Nephron progenitor cell (in vitro differentiated cells): ENCODE data around the gene FBXO45.
"Not testable (repeated sequence)": the region's sequence is repeated elsewhere in the genome, so short reads cannot be mapped to it uniquely, and the experiment has no call there.

Experiments
- DNase-seq: peaks from one replicate; pipeline ENCODE4 v3.0.0; 2021
- H3K27ac Mint-ChIP-seq: 2 replicates; pipeline ENCODE4 v1.8.0; 2021; ENCODE audit warnings: mild to moderate bottlenecking, moderate library complexity, mixed read lengths
- H3K27me3 Mint-ChIP-seq: 2 replicates; pipeline ENCODE4 v1.8.0; 2021; ENCODE audit warnings: mild to moderate bottlenecking, low read depth, mixed read lengths; ENCODE audit not compliant: poor library complexity
- H3K36me3 Mint-ChIP-seq: 2 replicates; pipeline ENCODE4 v1.8.0; 2021; ENCODE audit warnings: low read depth, mixed read lengths
- H3K4me1 Mint-ChIP-seq: 2 replicates; pipeline ENCODE4 v1.8.0; 2021; ENCODE audit warnings: mixed read lengths
- H3K4me3 Mint-ChIP-seq: 2 replicates; pipeline ENCODE4 v1.8.0; 2021; ENCODE audit warnings: mild to moderate bottlenecking, moderate library complexity, mixed read lengths
- H3K9me3 Mint-ChIP-seq: 2 replicates; pipeline ENCODE4 v1.8.0; 2021; ENCODE audit warnings: mild to moderate bottlenecking, moderate library complexity, mixed read lengths
- TF ChIP-seq, protein P1 (sequence below): fragments of 200-600 bp; sonication (generic); IDR thresholded peaks from 2 replicates; pipeline ENCODE4 v1.5.0; 2021; ENCODE audit warnings: antibody characterized with exemption

FBXO45 gene

DNA sequence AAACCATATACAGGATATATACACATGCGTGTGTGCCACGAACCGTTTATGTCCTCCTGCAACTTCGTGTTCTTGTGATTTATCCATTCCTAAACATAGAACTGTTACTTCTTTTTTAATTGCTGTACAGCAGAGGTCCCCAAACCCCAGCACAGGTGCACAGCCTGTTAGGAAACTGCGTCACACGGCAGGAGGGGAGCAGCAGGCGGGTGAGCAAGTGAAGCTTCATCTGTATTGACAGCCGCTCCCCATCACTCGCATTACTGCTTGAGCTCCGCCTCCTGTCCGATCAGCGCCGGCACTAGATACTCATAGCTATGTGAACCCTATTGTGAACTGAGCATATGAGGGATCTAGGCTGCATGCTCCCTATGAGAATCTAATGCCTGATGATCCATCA is 36.1 kb downstream of the FBXO45 start:
- TF ChIP-seq, protein P1, sequence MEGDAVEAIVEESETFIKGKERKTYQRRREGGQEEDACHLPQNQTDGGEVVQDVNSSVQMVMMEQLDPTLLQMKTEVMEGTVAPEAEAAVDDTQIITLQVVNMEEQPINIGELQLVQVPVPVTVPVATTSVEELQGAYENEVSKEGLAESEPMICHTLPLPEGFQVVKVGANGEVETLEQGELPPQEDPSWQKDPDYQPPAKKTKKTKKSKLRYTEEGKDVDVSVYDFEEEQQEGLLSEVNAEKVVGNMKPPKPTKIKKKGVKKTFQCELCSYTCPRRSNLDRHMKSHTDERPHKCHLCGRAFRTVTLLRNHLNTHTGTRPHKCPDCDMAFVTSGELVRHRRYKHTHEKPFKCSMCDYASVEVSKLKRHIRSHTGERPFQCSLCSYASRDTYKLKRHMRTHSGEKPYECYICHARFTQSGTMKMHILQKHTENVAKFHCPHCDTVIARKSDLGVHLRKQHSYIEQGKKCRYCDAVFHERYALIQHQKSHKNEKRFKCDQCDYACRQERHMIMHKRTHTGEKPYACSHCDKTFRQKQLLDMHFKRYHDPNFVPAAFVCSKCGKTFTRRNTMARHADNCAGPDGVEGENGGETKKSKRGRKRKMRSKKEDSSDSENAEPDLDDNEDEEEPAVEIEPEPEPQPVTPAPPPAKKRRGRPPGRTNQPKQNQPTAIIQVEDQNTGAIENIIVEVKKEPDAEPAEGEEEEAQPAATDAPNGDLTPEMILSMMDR = no peak
- Mint-ChIP-seq H3K36me3 (no peaks in the 10 kb centered on the region), H3K27ac (no peak overlapping the region), H3K4me3 (no peak overlapping the region), H3K27me3 (peaks cover 14% of the 10 kb centered on the region), H3K9me3 (no peaks in the 10 kb centered on the region), H3K4me1 (peaks cover 2% of the 10 kb centered on the region)
- DNase-seq = no peak

DNA sequence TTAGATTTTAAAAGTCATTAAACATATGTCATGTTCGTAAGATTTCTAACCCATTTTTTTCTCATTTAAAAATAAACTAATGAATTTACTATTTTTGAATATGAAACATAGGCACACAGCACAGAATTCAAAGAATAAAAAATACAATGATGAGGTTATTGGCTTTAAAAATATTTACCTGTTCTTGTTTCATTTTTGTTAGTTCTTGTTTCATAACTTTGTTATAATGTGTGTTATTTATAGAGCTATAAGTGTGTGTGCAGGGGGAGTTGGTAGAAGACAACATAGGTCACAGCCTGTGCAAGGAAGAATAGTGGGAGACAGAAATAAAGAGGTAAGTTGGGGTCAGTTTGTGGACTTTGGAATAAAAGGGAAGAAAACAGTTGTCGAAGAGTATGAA is 40.2 kb downstream of the FBXO45 start:
- no peaks in the 10 kb centered on the region for H3K9me3 Mint-ChIP-seq
- TF ChIP-seq, protein P1 = no peak

DNA sequence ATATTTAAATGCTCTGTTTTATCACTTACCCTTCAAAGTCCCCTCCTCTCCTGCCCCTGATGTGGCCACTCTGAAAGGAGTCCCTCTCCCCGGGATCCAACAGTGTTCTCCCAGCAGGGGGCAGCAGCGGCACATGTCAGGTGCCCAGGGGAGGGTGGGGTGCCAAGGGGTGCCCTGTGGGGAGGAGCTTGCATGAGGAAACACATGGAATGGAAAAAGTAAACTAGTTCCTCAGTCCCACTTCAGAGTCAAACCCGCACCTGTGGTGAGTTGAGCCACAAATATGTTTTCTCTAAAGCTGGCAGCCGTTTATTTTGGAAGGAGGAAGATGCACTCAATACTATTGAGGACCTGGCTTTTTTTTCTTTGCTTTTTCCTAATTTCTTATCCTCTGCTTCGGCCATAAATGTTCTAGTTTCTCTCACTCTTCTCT is 40.9 kb downstream of the FBXO45 start:
- Mint-ChIP-seq H3K27me3 (peaks cover 5% of the 10 kb centered on the region), H3K9me3 (no peaks in the 10 kb centered on the region), H3K4me1 (peaks cover 19% of the 10 kb centered on the region), H3K4me3 (no peak overlapping the region), H3K36me3 (no peaks in the 10 kb centered on the region), H3K27ac (no peak overlapping the region)
- TF ChIP-seq, protein P1 = peak; percentile 87
- DNase-seq = peak; percentile 95

More for the DNA sequence above, 40.2 kb downstream of the FBXO45 start:
- peaks cover 8% of the 10 kb centered on the region for H3K27me3 Mint-ChIP-seq
- H3K4me1 Mint-ChIP-seq = peaks cover 19% of the 10 kb centered on the region
- H3K36me3 Mint-ChIP-seq = no peaks in the 10 kb centered on the region
- no peak for DNase-seq
- no peak overlapping the region for H3K27ac Mint-ChIP-seq
- H3K4me3 Mint-ChIP-seq = no peak overlapping the region

DNA sequence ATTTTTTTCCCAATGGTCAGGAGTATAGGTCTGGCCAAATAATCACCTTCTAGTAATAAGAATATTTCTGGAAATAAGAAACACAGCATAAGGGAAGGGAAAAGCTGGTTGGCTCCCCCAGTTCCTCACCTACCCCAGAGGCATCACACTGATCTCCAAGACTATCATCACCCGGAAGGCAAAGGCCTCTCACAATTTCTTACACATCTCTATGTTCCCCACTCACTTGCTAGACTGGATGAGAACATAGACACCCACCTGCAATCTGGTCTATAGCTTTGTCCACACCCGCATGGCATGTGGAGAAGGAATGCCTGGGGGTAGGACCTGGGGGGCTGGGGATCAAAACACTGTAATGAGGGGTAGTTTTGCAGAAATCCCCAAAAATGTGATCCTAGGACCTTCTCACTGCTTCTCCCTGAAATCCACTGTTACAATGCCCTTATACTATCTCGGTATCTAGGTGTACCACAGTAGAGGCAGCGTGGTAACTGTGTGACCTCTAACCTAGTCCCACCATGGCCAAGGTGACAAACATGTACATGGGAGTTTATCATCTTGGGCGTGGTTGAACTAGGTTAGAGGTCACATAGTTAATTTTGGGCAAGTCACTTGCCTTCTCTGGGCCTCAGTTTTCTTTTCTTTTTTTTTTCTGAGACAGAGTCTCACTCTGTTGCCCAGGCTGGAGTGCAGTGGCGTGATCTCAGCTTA is 41.5 kb downstream of the FBXO45 start:
- H3K27me3 Mint-ChIP-seq = peaks cover 5% of the 10 kb centered on the region

DNA sequence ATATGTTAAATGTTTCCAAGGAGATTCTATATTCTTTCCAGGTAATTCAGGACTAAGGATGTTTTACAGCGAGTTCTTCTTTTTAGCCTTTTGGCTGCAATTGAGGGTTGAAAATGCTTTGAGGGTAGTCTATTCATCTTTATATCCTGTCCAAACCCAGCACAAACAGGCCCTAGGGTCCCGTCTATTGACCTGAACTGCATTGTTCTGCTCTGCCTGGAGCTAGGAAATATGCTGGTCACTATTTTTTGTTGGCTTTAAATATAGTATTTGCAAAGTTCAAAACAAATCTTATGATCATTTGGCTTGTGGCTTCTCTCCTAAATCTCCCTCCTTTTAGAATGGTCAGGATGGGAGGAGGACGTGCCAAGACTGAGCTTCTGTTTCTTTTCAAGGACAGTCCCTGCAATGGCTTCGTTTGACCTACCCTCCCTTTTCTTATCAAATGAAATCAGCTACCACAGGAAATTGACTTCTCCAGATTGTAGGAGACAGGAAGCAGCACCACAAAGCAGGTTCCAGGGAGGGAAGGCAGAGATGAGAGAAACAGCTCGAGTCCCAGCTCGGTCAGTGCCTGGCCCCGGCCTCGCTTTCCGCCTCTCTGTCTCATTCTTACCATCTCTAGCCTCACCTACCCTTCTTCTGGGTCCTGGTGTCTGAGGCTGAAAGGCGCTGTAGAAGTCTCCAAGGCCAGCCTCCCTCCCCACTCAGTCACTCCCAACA is 43.5 kb downstream of the FBXO45 start:
- H3K27me3 Mint-ChIP-seq = peaks cover 2% of the 10 kb centered on the region
- no peaks in the 10 kb centered on the region for H3K9me3 Mint-ChIP-seq
- DNase-seq = no peak
- H3K4me1 Mint-ChIP-seq = peaks cover 19% of the 10 kb centered on the region
- no peaks in the 10 kb centered on the region for H3K36me3 Mint-ChIP-seq
- peak overlapping the region; percentile 81 for H3K27ac Mint-ChIP-seq
- no peak overlapping the region for H3K4me3 Mint-ChIP-seq
- TF ChIP-seq, protein P1 = no peak

More for the DNA sequence above, 41.5 kb downstream of the FBXO45 start:
- TF ChIP-seq, protein P1 = no peak
- Mint-ChIP-seq H3K27ac (no peak overlapping the region), H3K4me1 (peaks cover 19% of the 10 kb centered on the region), H3K36me3 (no peaks in the 10 kb centered on the region), H3K9me3 (no peaks in the 10 kb centered on the region), H3K4me3 (no peak overlapping the region)
- DNase-seq = no peak

DNA sequence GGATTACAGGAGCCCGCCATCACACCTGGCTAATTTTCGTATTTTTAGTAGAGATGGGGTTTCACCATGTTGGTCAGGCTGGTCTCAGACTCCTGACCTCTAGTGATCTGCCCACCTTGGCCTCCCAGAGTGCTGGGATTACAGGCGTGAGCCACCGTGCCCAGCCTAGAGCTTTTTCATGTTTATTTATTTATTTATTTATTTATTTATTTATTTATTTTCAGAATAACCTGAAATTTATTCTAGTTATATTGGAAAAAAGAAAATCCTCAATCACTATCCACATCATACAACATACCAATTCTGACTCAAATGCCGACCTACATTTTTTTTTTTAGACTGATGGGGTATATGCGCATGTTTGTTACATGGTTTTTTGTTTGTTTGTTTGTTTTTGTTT is 46.8 kb downstream of the FBXO45 start:
- H3K36me3 Mint-ChIP-seq, DNase-seq, H3K27ac Mint-ChIP-seq, H3K9me3 Mint-ChIP-seq, H3K4me3 Mint-ChIP-seq, H3K27me3 Mint-ChIP-seq: not testable (repeated sequence)
- H3K4me1 Mint-ChIP-seq = peaks cover 28% of the 10 kb centered on the region
